GM12892 (cell line): Measurements from ENCODE around the gene BBS10.

Experiments
- POLR2A ChIP-seq: IDR thresholded peaks from 2 replicates; pipeline ENCODE4 v1.6.1; 2011; ENCODE audit warnings: low read depth, low read length, control low read depth
- POLR2AphosphoS5 ChIP-seq: IDR thresholded peaks from 2 replicates; pipeline ENCODE4 v1.6.1; 2011; ENCODE audit warnings: low read depth, low read length, control low read depth

DNA sequence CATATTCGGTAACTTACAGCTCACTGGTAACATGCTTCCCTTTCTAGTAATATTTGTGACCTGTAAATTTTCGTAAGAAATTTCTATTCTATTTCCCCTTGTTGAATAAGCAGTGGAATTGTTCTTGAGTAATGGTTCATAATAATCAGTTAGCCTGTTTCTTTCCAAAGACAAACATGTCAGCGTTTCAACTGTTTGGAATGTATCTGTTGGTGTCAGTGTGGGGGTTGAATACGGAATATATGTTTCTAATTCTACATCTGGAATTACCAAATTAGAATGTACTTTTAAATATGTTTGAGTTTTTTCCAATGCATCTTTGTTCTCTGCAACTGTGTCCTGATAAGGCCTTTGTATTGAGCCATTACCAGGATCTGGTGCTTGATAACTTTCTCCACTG is 2.0 kb downstream of the BBS10 start:
- TF ChIP-seq POLR2AphosphoS5 = no peak
- TF ChIP-seq POLR2A = no peak
